ENCODE data around the gene MEIKIN.

Gene MEIKIN

GRCh38 chr5:131945551-131946168 is at the start of gene MEIKIN:
Gene MEIKIN (minus strand): TSS chr5:131945663. CDS start chr5:131945505, 158 bp downstream.
- no peak for DNase-seq

GRCh38 chr5:131994533-131995226 is 49.2 kb upstream of the MEIKIN start:
- DNase-seq = no peak

- DNase-seq = no peak
These were observed 48.6 kb upstream of the MEIKIN start for GRCh38 chr5:131994090-131994489.

GRCh38 chr5:131993676-131994075 is 48.2 kb upstream of the MEIKIN start:
- DNase-seq = no peak

- DNase-seq = no peak
These were observed 46.9 kb upstream of the MEIKIN start for GRCh38 chr5:131992370-131992769.

- DNase-seq = no peak
These were observed 46.3 kb upstream of the MEIKIN start for GRCh38 chr5:131991593-131992324.

GRCh38 chr5:131990716-131991115 is 45.3 kb upstream of the MEIKIN start:
- no peak for DNase-seq

GRCh38 chr5:131988601-131989000 is 43.1 kb upstream of the MEIKIN start:
- DNase-seq = no peak

- DNase-seq = no peak
These were observed 41.8 kb upstream of the MEIKIN start for GRCh38 chr5:131987251-131987650.

- DNase-seq = no peak
These were observed 40.9 kb upstream of the MEIKIN start for GRCh38 chr5:131986161-131986912.

- no peak for DNase-seq
These were observed 39.6 kb upstream of the MEIKIN start for GRCh38 chr5:131984956-131985665.

- DNase-seq = no peak
These were observed 37.8 kb upstream of the MEIKIN start for GRCh38 chr5:131983244-131983771.

- no peak for DNase-seq
These were observed 36.1 kb upstream of the MEIKIN start for GRCh38 chr5:131981516-131981915.

- DNase-seq = no peak
These were observed 35.2 kb upstream of the MEIKIN start for GRCh38 chr5:131980696-131981095.

- no peak for DNase-seq
These were observed 34.4 kb upstream of the MEIKIN start for GRCh38 chr5:131979816-131980215.

- no peak for DNase-seq
These were observed 31.7 kb upstream of the MEIKIN start for GRCh38 chr5:131977212-131977604.

- no peak for DNase-seq
These were observed 31.1 kb upstream of the MEIKIN start for GRCh38 chr5:131976414-131977211.

- peak in 1 of 2 donors; percentile 11 for DNase-seq
These were observed 29.7 kb upstream of the MEIKIN start for GRCh38 chr5:131974956-131975726.

GRCh38 chr5:131974622-131974955 is 29.1 kb upstream of the MEIKIN start:
- DNase-seq = peak in 1 of 2 donors; percentile 9

- no peak for DNase-seq
These were observed 28.6 kb upstream of the MEIKIN start for GRCh38 chr5:131974016-131974415.
